ENCODE results near the gene SDF2. TPM values are rescaled to one million over a fixed set of nuclear protein-coding genes. Genes with fewer than 3 reads are reported as not detected.
"Not testable (repeated sequence)": the region's sequence is repeated elsewhere in the genome, so short reads cannot be mapped to it uniquely, and the experiment has no call there.

The SDF2 gene
- total and polyA plus RNA-seq, 2 of the 4 experiments (the other 2 are of a cell fraction): 76.0 to 81.7 TPM

- Histone ChIP-seq H4K91ac (ENCODE audit: insufficient read depth, low read depth, low read length) (peak overlapping the region; percentile 79; the same call in 1 of the 2 replicates), H3K27ac (ENCODE audit: insufficient read depth, low read length) (peak overlapping the region; percentile 99), H3K14ac (replicated peaks; ENCODE audit: low read depth, low read length) (peak overlapping the region; percentile 88), H3K56ac (ENCODE audit: extremely low read depth, insufficient read depth, low read length) (peak overlapping the region; percentile 100), H3K23ac (ENCODE audit: low read depth, low read length) (peak overlapping the region; percentile 91), H3K9me1 (ENCODE audit: insufficient read depth, low read length) (peaks cover 12% of the 10 kb centered on the region), H2AFZ (replicated peaks; ENCODE audit: low read length, poor library complexity) (peak overlapping the region; percentile 93), H2BK120ac (ENCODE audit: low read depth, low read length) (no peak overlapping the region), H3K4me1 (ENCODE audit: control insufficient read depth, insufficient read depth, low read length) (peaks cover 2% of the 10 kb centered on the region; the same call in 1 of the 2 replicates), H2AK5ac (ENCODE audit: low read depth, low read length) (peak overlapping the region; percentile 89), H3K9ac (ENCODE audit: low read depth, low read length) (peak overlapping the region; percentile 99), H4K20me1 (ENCODE audit: insufficient read depth, low read length) (peaks cover 52% of the 10 kb centered on the region), H4K8ac (ENCODE audit: low read depth in 2 of 2, low read length in 2 of 2) (peak overlapping the region; percentile 92 to 94), H4K5ac (ENCODE audit: low read depth, low read length) (peak overlapping the region; percentile 75), H3K4me2 (ENCODE audit: low read depth, low read length) (peak overlapping the region; percentile 81), H3K9me3 (ENCODE audit: control insufficient read depth, insufficient read depth, low read length) (no peaks in the 10 kb centered on the region), H2AK9ac (replicated peaks; ENCODE audit: low read depth, low read length, poor library complexity) (peak overlapping the region; percentile 90), H3K18ac (ENCODE audit: low read depth, low read length) (peak overlapping the region; percentile 78; the same call in 1 of the 2 replicates), H2BK20ac (ENCODE audit: low read depth, low read length) (no peak overlapping the region), H3K4ac (ENCODE audit: low read depth, low read length) (peak overlapping the region; percentile 88), H3K27me3 (ENCODE audit: control insufficient read depth, insufficient read depth, low read length) (no peaks in the 10 kb centered on the region), H3K4me3 (ENCODE audit: insufficient read depth, low read depth, low read length) (peak overlapping the region; percentile 73), H2BK5ac (ENCODE audit: low read depth, low read length, poor library complexity, severe bottlenecking) (peak overlapping the region; percentile 88), H3K36me3 (ENCODE audit: control insufficient read depth, insufficient read depth, low read length) (peaks cover 17% of the 10 kb centered on the region), H3K79me1 (ENCODE audit: low read depth in 1 of 2, low read length in 2 of 2) (peaks cover 11 to 59% of the 10 kb centered on the region in 2 experiments), H2BK15ac (ENCODE audit: low read depth, low read length) (no peak overlapping the region)
- 0 out of 2 replicates have a peak, but pooled peaks have one; percentile 1 for TF ChIP-seq USF2 (IDR thresholded peaks at IDR 0.05; ENCODE audit: low read depth, low read length)
- no peak for TF ChIP-seq RCOR1 (IDR thresholded peaks at IDR 0.05; ENCODE audit: insufficient replicate concordance, low read length)
- DNase-seq (no peak), ATAC-seq (ENCODE audit: low read depth) (peak; percentile 6; the same call in 1 of the 2 replicates)
- ChIA-PET CTCF (interaction anchor here (1.5 kb wide), 1 partner anchor 16 kb away, joined by 6 read pairs; no protein-coding TSS in a partner anchor), POLR2A (ENCODE audit: unreplicated experiment) (interaction anchor here (1.2 kb wide), 2 partner anchors 8 to 19 kb away, joined by 4 to 6 read pairs; no protein-coding TSS in a partner anchor)
- WGBS, 2 experiments (ENCODE audit: extremely low coverage in 2 of 2, insufficient read length in 1 of 2): 0% methylated on average over 5 of the region's 10 CpGs; no CpG with 5 or more reads in 1 of the 2 experiments
- dilution Hi-C loops (cut with HindIII; ENCODE audit: low sequenced_read_pairs, unreplicated experiment) (no loop called here), in situ Hi-C loops (cut with MboI; ENCODE audit: low sequenced_read_pairs) (no loop called here), intact Hi-C loops (cut with micrococcal nuclease) (no loop called here)
- no TSS peak for BruUV-seq (replicated peaks)
These were observed 772 bp upstream of the SDF2 start for GRCh38 chr17:28662527-28662829.

GRCh38 chr17:28659497-28659881, 2.2 kb downstream of the SDF2 start:
- H3K27me3 ChIP-seq (ENCODE audit: control insufficient read depth, insufficient read depth, low read length); BruUV-seq (replicated peaks); POLR2A ChIA-PET (ENCODE audit: unreplicated experiment); H3K4me3 ChIP-seq (ENCODE audit: insufficient read depth, low read depth, low read length); H2AK5ac ChIP-seq (ENCODE audit: low read depth, low read length); DNase-seq; CTCF ChIA-PET; H2BK15ac ChIP-seq (ENCODE audit: low read depth, low read length); H3K4me2 ChIP-seq (ENCODE audit: low read depth, low read length); H2AFZ ChIP-seq (replicated peaks; ENCODE audit: low read length, poor library complexity); H2BK20ac ChIP-seq (ENCODE audit: low read depth, low read length); ATAC-seq (ENCODE audit: low read depth); H2BK120ac ChIP-seq (ENCODE audit: low read depth, low read length); H3K27ac ChIP-seq (ENCODE audit: insufficient read depth, low read length); H3K23ac ChIP-seq (ENCODE audit: low read depth, low read length); H3K4ac ChIP-seq (ENCODE audit: low read depth, low read length); H2AK9ac ChIP-seq (replicated peaks; ENCODE audit: low read depth, low read length, poor library complexity); H4K91ac ChIP-seq (ENCODE audit: insufficient read depth, low read depth, low read length); dilution Hi-C loops (cut with HindIII; ENCODE audit: low sequenced_read_pairs, unreplicated experiment); H2BK5ac ChIP-seq (ENCODE audit: low read depth, low read length, poor library complexity, severe bottlenecking); H4K8ac ChIP-seq (ENCODE audit: low read depth in 2 of 2, low read length in 2 of 2); H3K4me1 ChIP-seq (ENCODE audit: control insufficient read depth, insufficient read depth, low read length); H3K18ac ChIP-seq (ENCODE audit: low read depth, low read length); H3K9me3 ChIP-seq (ENCODE audit: control insufficient read depth, insufficient read depth, low read length); in situ Hi-C loops (cut with MboI; ENCODE audit: low sequenced_read_pairs); intact Hi-C loops (cut with micrococcal nuclease); H3K9ac ChIP-seq (ENCODE audit: low read depth, low read length); H3K14ac ChIP-seq (replicated peaks; ENCODE audit: low read depth, low read length); H4K5ac ChIP-seq (ENCODE audit: low read depth, low read length); H3K56ac ChIP-seq (ENCODE audit: extremely low read depth, insufficient read depth, low read length): not testable (repeated sequence)
- peaks cover 17% of the 10 kb centered on the region for H3K36me3 ChIP-seq (ENCODE audit: control insufficient read depth, insufficient read depth, low read length)
- H4K20me1 ChIP-seq (ENCODE audit: insufficient read depth, low read length): peaks cover 48% of the 10 kb centered on the region
- peaks cover 11% of the 10 kb centered on the region; the same call in 1 of the 2 replicates for H3K9me1 ChIP-seq (ENCODE audit: insufficient read depth, low read length)
- no CpG with 5 or more reads among the region's 23 CpGs for WGBS, 2 experiments (ENCODE audit: extremely low coverage in 2 of 2, insufficient read length in 1 of 2)
- peaks cover 9 to 62% of the 10 kb centered on the region in 2 experiments; a peak in 3 of 4 replicates for H3K79me1 ChIP-seq (ENCODE audit: low read depth in 1 of 2, low read length in 2 of 2)
